ENCODE results near the gene TSPAN15.

The TSPAN15 gene

DNA sequence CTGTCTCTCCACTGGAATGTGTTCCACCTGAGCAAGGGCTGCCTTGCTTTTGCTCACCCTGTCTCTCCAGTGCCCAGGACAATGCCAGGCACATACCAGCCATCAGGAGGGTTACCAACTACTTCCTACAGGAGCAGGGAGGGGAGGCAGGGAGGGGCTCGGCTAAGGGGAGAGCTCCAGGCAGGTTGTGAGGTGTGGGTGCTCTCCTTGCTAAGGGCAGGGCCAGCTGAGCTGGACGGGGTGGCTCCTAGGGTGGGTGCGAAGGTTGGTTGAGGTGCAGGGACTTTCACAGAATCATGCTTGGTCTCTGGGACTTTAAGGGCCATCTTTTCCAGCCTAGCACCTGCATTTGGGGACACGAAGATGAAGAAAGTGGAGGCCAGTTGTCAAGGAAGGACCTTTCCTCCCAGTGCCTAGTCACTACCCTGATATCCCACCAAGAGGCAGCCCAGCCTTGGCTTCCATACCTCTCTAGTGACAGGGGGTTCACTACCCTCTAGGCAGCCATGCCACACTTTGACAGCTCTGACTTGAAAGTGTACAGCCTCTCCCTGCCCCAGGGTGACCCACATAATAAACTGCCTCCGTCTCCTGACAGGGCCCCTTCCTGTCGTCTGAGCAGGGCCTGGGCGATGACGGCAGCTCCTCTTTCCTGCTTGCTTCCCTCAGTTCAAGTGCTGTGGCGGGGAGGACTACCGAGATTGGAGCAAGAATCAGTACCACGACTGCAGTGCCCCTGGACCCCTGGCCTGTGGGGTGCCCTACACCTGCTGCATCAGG, 46.5 kb downstream of the TSPAN15 start:
- ATAC-seq (ENCODE audit: insufficient read depth, low read depth): no peak
- Histone ChIP-seq H4K20me1 (ENCODE audit: insufficient read depth, low read length) (no peaks in the 10 kb centered on the region; the same call in 1 of the 2 replicates), H3K27ac (ENCODE audit: low read length) (no peak overlapping the region), H3K4me3 (ENCODE audit: low read depth in 1 of 2, low read length in 2 of 2) (no peak overlapping the region), H3K27me3 (ENCODE audit: insufficient read depth, low read length, poor library complexity) (peaks cover 11% of the 10 kb centered on the region), H3K79me2 (ENCODE audit: insufficient read depth, low read length) (no peaks in the 10 kb centered on the region), H3K36me3 (ENCODE audit: insufficient read depth, low read length) (no peaks in the 10 kb centered on the region), H3K9ac (ENCODE audit: low read depth, low read length) (no peak overlapping the region), H3K9me3 (ENCODE audit: insufficient read depth, low read length, severe bottlenecking) (no peaks in the 10 kb centered on the region), H3K4me1 (ENCODE audit: insufficient read depth, low read length) (no peaks in the 10 kb centered on the region), H3K4me2 (ENCODE audit: insufficient read depth, low read length) (no peak overlapping the region), H2AFZ (ENCODE audit: low read depth, low read length) (no peak overlapping the region)
- DNase-seq: no peak
- TF ChIP-seq, protein P1, sequence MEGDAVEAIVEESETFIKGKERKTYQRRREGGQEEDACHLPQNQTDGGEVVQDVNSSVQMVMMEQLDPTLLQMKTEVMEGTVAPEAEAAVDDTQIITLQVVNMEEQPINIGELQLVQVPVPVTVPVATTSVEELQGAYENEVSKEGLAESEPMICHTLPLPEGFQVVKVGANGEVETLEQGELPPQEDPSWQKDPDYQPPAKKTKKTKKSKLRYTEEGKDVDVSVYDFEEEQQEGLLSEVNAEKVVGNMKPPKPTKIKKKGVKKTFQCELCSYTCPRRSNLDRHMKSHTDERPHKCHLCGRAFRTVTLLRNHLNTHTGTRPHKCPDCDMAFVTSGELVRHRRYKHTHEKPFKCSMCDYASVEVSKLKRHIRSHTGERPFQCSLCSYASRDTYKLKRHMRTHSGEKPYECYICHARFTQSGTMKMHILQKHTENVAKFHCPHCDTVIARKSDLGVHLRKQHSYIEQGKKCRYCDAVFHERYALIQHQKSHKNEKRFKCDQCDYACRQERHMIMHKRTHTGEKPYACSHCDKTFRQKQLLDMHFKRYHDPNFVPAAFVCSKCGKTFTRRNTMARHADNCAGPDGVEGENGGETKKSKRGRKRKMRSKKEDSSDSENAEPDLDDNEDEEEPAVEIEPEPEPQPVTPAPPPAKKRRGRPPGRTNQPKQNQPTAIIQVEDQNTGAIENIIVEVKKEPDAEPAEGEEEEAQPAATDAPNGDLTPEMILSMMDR (IDR thresholded peaks at IDR 0.05; ENCODE audit: borderline replicate concordance, extremely low read depth, low read length, poor library complexity, severe bottlenecking): no peak
- no peak for TF ChIP-seq EZH2 (IDR thresholded peaks at IDR 0.05; ENCODE audit: borderline replicate concordance, low read depth, low read length, severe bottlenecking)

DNA sequence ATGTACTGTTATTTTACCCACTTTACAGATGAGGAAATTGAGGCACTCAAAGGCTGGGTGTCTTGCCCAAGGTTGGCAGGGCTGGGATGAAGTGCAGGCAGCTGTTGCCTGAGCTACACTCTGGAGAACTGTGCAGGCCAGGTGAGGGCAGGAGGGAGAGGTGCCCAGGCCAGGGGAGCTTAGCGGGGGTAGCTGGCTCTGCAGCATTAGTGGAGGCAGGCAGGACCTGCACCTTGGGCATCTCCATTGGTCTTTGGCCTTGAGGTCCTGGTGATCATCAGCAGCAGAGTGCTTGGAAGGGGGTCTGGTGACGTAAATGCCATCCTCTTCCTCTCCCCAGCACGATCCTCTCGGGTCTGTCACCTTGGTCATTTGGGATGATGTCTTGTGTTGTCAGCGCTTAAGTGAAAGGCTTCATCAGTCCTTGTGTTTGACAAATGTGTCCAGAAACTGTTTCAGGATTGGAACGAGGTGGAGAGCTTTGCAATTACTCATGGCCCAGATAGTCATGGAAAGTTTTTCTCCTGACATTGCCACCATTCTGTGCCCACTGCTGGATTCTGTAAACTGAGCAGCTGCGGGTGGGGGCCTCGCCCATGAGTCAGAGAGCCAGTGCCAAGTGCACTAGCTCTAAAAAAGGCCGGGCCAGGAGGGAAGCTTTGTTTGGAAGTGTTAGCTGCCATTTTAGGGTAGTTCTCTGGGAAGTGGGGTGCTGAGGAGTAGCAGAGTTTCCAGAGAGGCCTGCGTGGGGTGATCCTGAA, 47.6 kb downstream of the TSPAN15 start:
- H3K27ac ChIP-seq (ENCODE audit: low read length): no peak overlapping the region
- H3K9me3 ChIP-seq (ENCODE audit: insufficient read depth, low read length, severe bottlenecking): no peaks in the 10 kb centered on the region
- ATAC-seq (ENCODE audit: insufficient read depth, low read depth): no peak
- TF ChIP-seq, protein P1 (IDR thresholded peaks at IDR 0.05; ENCODE audit: borderline replicate concordance, extremely low read depth, low read length, poor library complexity, severe bottlenecking): no peak
- TF ChIP-seq EZH2 (IDR thresholded peaks at IDR 0.05; ENCODE audit: borderline replicate concordance, low read depth, low read length, severe bottlenecking): no peak
- no peaks in the 10 kb centered on the region; the same call in 1 of the 2 replicates for H4K20me1 ChIP-seq (ENCODE audit: insufficient read depth, low read length)
- DNase-seq: no peak
- no peaks in the 10 kb centered on the region for H3K36me3 ChIP-seq (ENCODE audit: insufficient read depth, low read length)
- H3K79me2 ChIP-seq (ENCODE audit: insufficient read depth, low read length): no peaks in the 10 kb centered on the region
- H3K9ac ChIP-seq (ENCODE audit: low read depth, low read length): no peak overlapping the region
- H2AFZ ChIP-seq (ENCODE audit: low read depth, low read length): no peak overlapping the region
- peaks cover 11% of the 10 kb centered on the region for H3K27me3 ChIP-seq (ENCODE audit: insufficient read depth, low read length, poor library complexity)
- no peaks in the 10 kb centered on the region for H3K4me1 ChIP-seq (ENCODE audit: insufficient read depth, low read length)
- H3K4me3 ChIP-seq (ENCODE audit: low read depth in 1 of 2, low read length in 2 of 2): no peak overlapping the region
- H3K4me2 ChIP-seq (ENCODE audit: insufficient read depth, low read length): no peak overlapping the region

DNA sequence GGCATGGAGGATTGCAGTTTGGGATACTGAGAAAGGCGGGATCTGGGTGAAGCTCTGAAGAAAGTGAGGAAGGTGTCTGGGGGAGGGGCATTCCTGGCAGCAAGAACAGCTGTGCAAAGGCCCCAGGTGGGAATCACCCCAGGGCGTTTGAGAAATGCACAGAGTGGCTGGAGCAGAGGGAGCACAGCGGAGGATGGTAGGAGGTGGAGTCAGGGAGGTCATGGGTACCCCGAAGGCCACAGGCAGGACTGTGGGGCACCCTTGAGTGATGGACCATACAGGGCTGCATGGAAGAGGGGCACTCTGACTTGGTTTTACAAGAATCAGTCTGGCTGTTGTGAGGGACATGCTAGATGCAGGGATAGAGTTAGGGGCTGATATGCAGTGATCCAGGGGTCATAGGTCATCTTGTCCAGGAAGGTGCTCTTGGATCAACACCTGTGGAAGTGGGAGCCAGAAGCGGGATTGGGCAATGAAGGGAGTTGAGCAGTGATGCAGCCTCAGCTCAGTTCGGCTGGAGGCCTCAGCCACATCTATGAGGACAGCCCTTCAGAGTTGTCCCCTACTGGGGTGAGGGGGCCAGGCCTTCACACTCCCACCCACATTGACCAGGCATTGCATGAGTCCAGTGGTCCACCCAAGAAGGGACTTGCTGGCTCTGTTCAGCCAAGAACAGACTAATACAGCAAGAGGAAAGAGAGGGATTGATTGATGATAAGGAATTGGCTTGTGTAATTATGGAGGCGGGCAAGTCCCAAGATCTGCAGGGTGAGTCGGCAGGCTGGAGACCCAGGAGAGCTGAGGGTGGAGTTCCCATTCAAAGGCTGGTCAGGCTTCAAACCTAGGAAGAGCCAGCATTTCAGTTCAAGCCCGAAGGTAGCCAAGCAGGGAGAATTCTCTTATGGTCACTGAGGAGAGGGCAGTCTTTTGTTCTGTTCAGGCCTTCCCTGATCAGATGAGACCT, 48.7 kb downstream of the TSPAN15 start:
- Histone ChIP-seq H3K9me3 (ENCODE audit: insufficient read depth, low read length, severe bottlenecking) (no peaks in the 10 kb centered on the region), H4K20me1 (ENCODE audit: insufficient read depth, low read length) (no peaks in the 10 kb centered on the region; the same call in 1 of the 2 replicates)

More for the DNA sequence above, 48.7 kb downstream of the TSPAN15 start:
- no peak overlapping the region for H3K9ac ChIP-seq (ENCODE audit: low read depth, low read length)
- H3K27ac ChIP-seq (ENCODE audit: low read length): no peak overlapping the region
- peaks cover 11% of the 10 kb centered on the region for H3K27me3 ChIP-seq (ENCODE audit: insufficient read depth, low read length, poor library complexity)
- H3K4me2 ChIP-seq (ENCODE audit: insufficient read depth, low read length): no peak overlapping the region
- no peaks in the 10 kb centered on the region for H3K79me2 ChIP-seq (ENCODE audit: insufficient read depth, low read length)
- H2AFZ ChIP-seq (ENCODE audit: low read depth, low read length): no peak overlapping the region
- TF ChIP-seq EZH2 (IDR thresholded peaks at IDR 0.05; ENCODE audit: borderline replicate concordance, low read depth, low read length, severe bottlenecking): no peak
- H3K4me1 ChIP-seq (ENCODE audit: insufficient read depth, low read length): no peaks in the 10 kb centered on the region
- ATAC-seq (ENCODE audit: insufficient read depth, low read depth) (no peak), DNase-seq (no peak)
- H3K36me3 ChIP-seq (ENCODE audit: insufficient read depth, low read length): no peaks in the 10 kb centered on the region
- H3K4me3 ChIP-seq (ENCODE audit: low read depth in 1 of 2, low read length in 2 of 2): no peak overlapping the region

Measured in DND-41 (cell line).